HepG2 (cell line): ENCODE data around the gene VPS9D1. TPM values are rescaled to one million over a fixed set of nuclear protein-coding genes. Genes with fewer than 3 reads are reported as not detected.

ENCODE experiments used
- ATAC-seq: fragments of 200-7000 bp; cut with Tn5 transposase; 3 replicates; pipeline ENCODE4 v1.9.1; 2020; ENCODE audit warnings: mild to moderate bottlenecking, moderate library complexity
- BruUV-seq: library from RNA; stranded (reverse); fragments of 400-500 nt; replicated peaks from 2 replicates; lab custom pipeline; 2021; lab: Mats Ljungman, UMichigan
- CTCF ChIA-PET: fragments of 300-600 bp; formaldehyde crosslinking; extraction: SDS; loops from one replicate; lab custom pipeline; 2021; ENCODE audit warnings: low total read pairs, inconsistent platforms, low intra/inter-chr PET ratio; lab: Yijun Ruan, JAX
- POLR2A ChIA-PET: fragments of 350-600 bp; sonication (Branson Sonifier 250); formaldehyde crosslinking; loops from one replicate; lab custom pipeline; 2020; ENCODE audit warnings: antibody characterized with exemption, inconsistent platforms; lab: Yijun Ruan, JAX
- DNase-seq: peaks from one replicate; pipeline ENCODE4 v3.0.0-alpha.2; 2015; ENCODE audit warnings: low spot score
- FAIRE-seq: peaks from 3 replicates; lab custom pipeline; 2011; peaks lifted over from hg19 to GRCh38; lab: Jason Lieb, UNC
- H2AFZ ChIP-seq: one replicate; pipeline ENCODE4 v1.6.1; 2011; ENCODE audit warnings: low read length, inconsistent platforms
- H3K27ac ChIP-seq: fragments of 300-600 bp; 3 replicates; pipeline ENCODE4 v1.8.0; 2011; ENCODE audit warnings: mixed run types, mild to moderate bottlenecking, mixed read lengths, low read length, inconsistent platforms; ENCODE audit not compliant: insufficient read depth; ENCODE audit errors: extremely low read length
- H3K27me3 ChIP-seq, 2 experiments: fragments of 200-600 bp in 1 of 2; 2 replicates in 1 of 2; 3 replicates in 1 of 2; pipeline versions ENCODE4 v1.6.0 to v1.8.0; 2011; ENCODE audit warnings: low read length in 2 of 2, mild to moderate bottlenecking in 2 of 2, moderate library complexity in 2 of 2, inconsistent platforms in 1 of 2; ENCODE audit not compliant: insufficient read depth in 2 of 2, control insufficient read depth in 1 of 2
- H3K36me3 ChIP-seq, 2 experiments: fragments of 200-600 bp in 1 of 2; replicated peaks in 1 of 2; 2 replicates in 1 of 2; 3 replicates in 1 of 2; pipeline versions ENCODE4 v1.5.1 to v1.8.0; 2011; ENCODE audit warnings: low read length in 2 of 2, inconsistent platforms in 1 of 2; ENCODE audit not compliant: insufficient read depth in 2 of 2, control insufficient read depth in 1 of 2
- H3K4me1 ChIP-seq: 2 replicates; pipeline ENCODE4 v1.5.1; 2012; ENCODE audit warnings: low read length, inconsistent platforms; ENCODE audit not compliant: insufficient read depth
- H3K4me2 ChIP-seq: 2 replicates; pipeline ENCODE4 v1.6.0; 2011; ENCODE audit warnings: low read depth, low read length, inconsistent platforms
- H3K4me3 ChIP-seq, 3 experiments: fragments of 200-600 bp in 1 of 3; sonication (generic), shearing (Covaris generic) in 1 of 3; replicated peaks in 1 of 3; 2 replicates each; pipeline ENCODE4 v1.5.1; 2011 to 2016; ENCODE audit warnings: low read length in 3 of 3, inconsistent platforms in 2 of 3, low read depth in 2 of 3, mild to moderate bottlenecking in 2 of 3, control low read depth in 1 of 3, mixed read lengths in 1 of 3; ENCODE audit not compliant: insufficient read depth in 1 of 3
- H3K79me2 ChIP-seq: one replicate; pipeline ENCODE4 v1.6.1; 2011; ENCODE audit warnings: low read length, inconsistent platforms; ENCODE audit not compliant: insufficient read depth
- H3K9ac ChIP-seq: 2 replicates; pipeline ENCODE4 v1.6.0; 2011; ENCODE audit warnings: mild to moderate bottlenecking, low read depth, low read length, inconsistent platforms; ENCODE audit not compliant: insufficient read depth
- H3K9me3 ChIP-seq: 2 replicates; pipeline ENCODE4 v1.5.1; 2012; ENCODE audit warnings: mild to moderate bottlenecking, low read length
- H4K20me1 ChIP-seq: 2 replicates; pipeline ENCODE4 v1.6.0; 2011; ENCODE audit warnings: inconsistent platforms, mild to moderate bottlenecking, low read length, moderate library complexity; ENCODE audit not compliant: insufficient read depth
- ATF4 ChIP-seq, 2 experiments: fragments of 450-650 bp in 1 of 2; sonication (generic) in 1 of 2; formaldehyde crosslinking; IDR thresholded peaks; 2 replicates each; pipeline versions ENCODE4 v1.5.0 to v1.8.0; 2020 to 2022; ENCODE audit warnings: mild to moderate bottlenecking in 1 of 2, missing genetic modification reagents in 1 of 2
- ATF6 ChIP-seq: sonication (generic); formaldehyde crosslinking; conservative IDR thresholded peaks from 2 replicates; pipeline ENCODE4 v1.4.0; 2020; ENCODE audit warnings: missing genetic modification reagents
- BRF2 ChIP-seq: sonication (generic); formaldehyde crosslinking; IDR thresholded peaks from 2 replicates; pipeline ENCODE4 v1.8.1; 2022; ENCODE audit warnings: mild to moderate bottlenecking, missing genetic modification reagents
- CBFB ChIP-seq: sonication (generic); formaldehyde crosslinking; IDR thresholded peaks from 2 replicates; pipeline ENCODE4 v1.4.0; 2020; ENCODE audit warnings: missing genetic modification reagents
- HNRNPLL ChIP-seq: fragments of 200-400 bp; formaldehyde crosslinking; IDR thresholded peaks from 2 replicates; pipeline ENCODE4 v1.6.1; 2017; ENCODE audit warnings: mild to moderate bottlenecking, low read depth, low read length; ENCODE audit not compliant: poor library complexity, severe bottlenecking
- KLF16 ChIP-seq, 2 experiments: sonication (generic) in 1 of 2; formaldehyde crosslinking in 1 of 2; IDR thresholded peaks; 2 replicates each; pipeline versions ENCODE4 v1.6.1 to v1.8.0; 2016 to 2023; ENCODE audit warnings: missing genetic modification reagents in 2 of 2, missing compliant biosample characterization in 1 of 2
- RBM39 ChIP-seq: fragments of 200-400 bp; formaldehyde crosslinking; IDR thresholded peaks from one replicate; pipeline ENCODE4 v1.6.1; 2018; ENCODE audit warnings: antibody characterized with exemption, mild to moderate bottlenecking, low read depth, low read length; ENCODE audit not compliant: poor library complexity, severe bottlenecking
- SNAI1 ChIP-seq: sonication (generic); formaldehyde crosslinking; IDR thresholded peaks from 2 replicates; pipeline ENCODE4 v1.5.0; 2020; ENCODE audit warnings: mild to moderate bottlenecking, missing genetic modification reagents, borderline replicate concordance
- SP5 ChIP-seq: IDR thresholded peaks from 2 replicates; pipeline ENCODE4 v1.6.1; 2016; ENCODE audit warnings: low read depth, borderline replicate concordance
- ZBTB42 ChIP-seq: sonication (generic); formaldehyde crosslinking; IDR thresholded peaks from 2 replicates; pipeline ENCODE4 v1.5.0; 2020; ENCODE audit warnings: mild to moderate bottlenecking, missing genetic modification reagents
- ZFP37 ChIP-seq: sonication (generic); formaldehyde crosslinking; IDR thresholded peaks from 2 replicates; pipeline ENCODE4 v1.4.0; 2020; ENCODE audit warnings: missing genetic modification reagents, borderline replicate concordance
- ZMYM4 ChIP-seq: sonication (generic); formaldehyde crosslinking; IDR thresholded peaks from 2 replicates; pipeline ENCODE4 v1.8.1; 2023; ENCODE audit warnings: mild to moderate bottlenecking, missing genetic modification reagents
- ZNF691 ChIP-seq: sonication (generic); formaldehyde crosslinking; IDR thresholded peaks from 2 replicates; pipeline ENCODE4 v1.4.0; 2020; ENCODE audit warnings: missing genetic modification reagents, low read depth, mild to moderate bottlenecking, borderline replicate concordance
- ZNF710 ChIP-seq: sonication (generic); formaldehyde crosslinking; IDR thresholded peaks from 2 replicates; pipeline ENCODE4 v1.5.0; 2020; ENCODE audit warnings: mild to moderate bottlenecking, missing genetic modification reagents, borderline replicate concordance
- WGBS: methylation state at CpG from one replicate; pipeline ENCODE4 v1.1.6; 2017; ENCODE audit warnings: low lambda C conversion rate; 5-methylcytosine and 5-hydroxymethylcytosine counted together
- in situ Hi-C: cut with HindIII; loops from 2 replicates; pipeline ENCODE4 v1.10.0; 2017; ENCODE audit warnings: low pct_unique_long_range_greater_than_20kb; ENCODE audit not compliant: extremely low pct_ligation_motif_present
- intact Hi-C: fragments of 100-400 bp; cut with micrococcal nuclease; formaldehyde crosslinking; loops from one replicate; pipeline ENCODE4 v1.10.0; 2022; ENCODE audit not compliant: unreplicated experiment
- polyA plus RNA-seq, 8 experiments: library from polyadenylated mRNA; depleted of rRNA in 3 of 8; stranded (reverse) in 7 of 8; unstranded in 1 of 8; fragments of >200 nt; fragmentation: Illumina TruSeq in 4 of 8; extraction: Trizol in 4 of 8; gene quantifications; 2 replicates each; pipeline versions ENCODE4 v1.2.1 to v1.2.3, GENCODE V29; 2011 to 2016; ENCODE audit warnings: low read depth in 4 of 8, missing spikeins in 1 of 8, mixed read lengths in 1 of 8; ENCODE audit not compliant: insufficient read depth in 1 of 8
- total RNA-seq, 5 experiments: library from RNA; depleted of rRNA; stranded (reverse); fragments of >200 nt; fragmentation: Illumina TruSeq; extraction: Trizol; gene quantifications; 2 replicates each; pipeline ENCODE4 v1.2.3, GENCODE V29; 2016; ENCODE audit warnings: low read depth in 1 of 5

VPS9D1 gene
- total and polyA plus RNA-seq, 2 of the 13 experiments (the other 11 are each of a cell fraction or from before 2014, with no cell fraction given) = 10.1 to 13.2 TPM

GRCh38 chr16:89695086-89695874 is 25.4 kb downstream of the VPS9D1 start:
- DNase-seq = peak; percentile 64
- ChIA-PET CTCF (no interaction called here), POLR2A (interaction anchor here (0.6 to 1.8 kb wide), 12 partner anchors 8 to 224 kb away, joined by 3 to 11 read pairs (median 4); partner anchors contain the start of genes CDK10, CHMP1A, MC1R and SPATA33)
- FAIRE-seq = peak; percentile 80
- no TSS peak for BruUV-seq
- Histone ChIP-seq H3K27me3 (no peaks in the 10 kb centered on the region), H4K20me1 (no peaks in the 10 kb centered on the region), H3K9me3 (no peaks in the 10 kb centered on the region), H3K4me1 (peaks cover 69% of the 10 kb centered on the region), H3K27ac (peak overlapping the region; percentile 58), H3K4me3 (peak overlapping the region; percentile 28 to 65 (median 51)), H3K79me2 (peaks cover 2% of the 10 kb centered on the region), H3K36me3 (peaks cover 5 to 14% of the 10 kb centered on the region in 2 experiments; a peak in 2 of 5 replicates), H3K4me2 (peak overlapping the region; percentile 74), H2AFZ (no peak overlapping the region), H3K9ac (peak overlapping the region; percentile 54)
- in situ Hi-C loops (no loop called here), intact Hi-C loops (no loop called here)
- peak; percentile 68 for ATAC-seq
- whole genome bisulfite sequencing = 12% methylated on average over 29 of the region's 31 CpGs
- no peak for TF ChIP-seq ATF6 (CRISPR knock-in tag)
- peak; percentile 62 for TF ChIP-seq RBM39
- TF ChIP-seq ZFP37 (CRISPR knock-in tag) = 0 out of 2 replicates have a peak, but pooled peaks have one; percentile 69
- TF ChIP-seq BRF2 (CRISPR knock-in tag) = peak; percentile 85
- no peak for TF ChIP-seq ZNF691 (CRISPR knock-in tag)
- TF ChIP-seq ZMYM4 (CRISPR knock-in tag) = peak; percentile 49; the same call in 1 of the 2 replicates
- TF ChIP-seq ZBTB42 = no peak
- TF ChIP-seq SNAI1 (CRISPR knock-in tag) = peak; percentile 86; the same call in 1 of the 2 replicates
- TF ChIP-seq ZNF710 (CRISPR knock-in tag) = peak; percentile 67; the same call in 1 of the 2 replicates
- peak; percentile 76 for TF ChIP-seq HNRNPLL
- TF ChIP-seq ATF4 (CRISPR knock-in tag; IDR thresholded peaks at IDR 0.05) = no peak
- TF ChIP-seq SP5 (CRISPR knock-in tag) = peak; percentile 93
- 0 out of 2 replicates have a peak, but pooled peaks have one; percentile 1 for TF ChIP-seq CBFB (CRISPR knock-in tag)
- peak in 1 of 2 experiments; percentile 20; a peak in 1 of 4 replicates for TF ChIP-seq KLF16 (CRISPR knock-in tag; IDR thresholded peaks at IDR 0.05)
